ENCODE data around the gene MDM2.
"Not testable (repeated sequence)": the region's sequence is repeated elsewhere in the genome, so short reads cannot be mapped to it uniquely, and the experiment has no call there.

MDM2 gene

DNA sequence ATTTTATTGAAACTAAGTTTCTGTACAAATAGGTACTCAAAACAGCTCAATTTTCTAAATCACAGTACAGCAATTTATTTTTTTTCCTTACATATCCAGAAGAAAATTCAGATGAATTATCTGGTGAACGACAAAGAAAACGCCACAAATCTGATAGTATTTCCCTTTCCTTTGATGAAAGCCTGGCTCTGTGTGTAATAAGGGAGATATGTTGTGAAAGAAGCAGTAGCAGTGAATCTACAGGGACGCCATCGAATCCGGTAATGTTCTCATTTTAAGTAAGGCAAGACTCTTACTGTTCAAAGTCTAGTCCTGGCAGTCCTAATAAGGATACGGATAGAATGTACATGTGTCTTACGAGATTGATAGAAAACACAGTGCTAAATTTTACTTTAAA, 20.7 kb downstream of the MDM2 start:
- no peak for DNase-seq

DNA sequence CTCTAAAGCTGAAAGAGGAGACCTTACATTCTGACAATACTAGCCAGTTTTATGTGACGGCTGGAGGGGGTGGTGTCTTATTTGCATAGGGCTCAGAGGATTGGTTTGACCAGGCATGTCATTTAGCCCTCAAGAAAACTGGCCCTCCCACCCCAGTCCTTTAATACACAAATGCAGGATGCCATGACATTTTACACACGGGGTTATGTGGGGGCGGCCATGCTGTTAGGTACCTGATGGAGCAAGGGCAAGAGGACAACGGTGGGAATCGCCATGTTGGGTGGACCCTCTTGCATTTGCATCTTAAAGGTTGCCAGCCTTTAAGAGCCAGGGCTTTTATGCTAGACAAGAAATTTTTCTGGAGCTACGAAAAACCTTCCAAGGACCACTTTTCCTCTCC, 23.3 kb downstream of the MDM2 start:
- peak in 1 of 3 donors; percentile 21 for DNase-seq

DNA sequence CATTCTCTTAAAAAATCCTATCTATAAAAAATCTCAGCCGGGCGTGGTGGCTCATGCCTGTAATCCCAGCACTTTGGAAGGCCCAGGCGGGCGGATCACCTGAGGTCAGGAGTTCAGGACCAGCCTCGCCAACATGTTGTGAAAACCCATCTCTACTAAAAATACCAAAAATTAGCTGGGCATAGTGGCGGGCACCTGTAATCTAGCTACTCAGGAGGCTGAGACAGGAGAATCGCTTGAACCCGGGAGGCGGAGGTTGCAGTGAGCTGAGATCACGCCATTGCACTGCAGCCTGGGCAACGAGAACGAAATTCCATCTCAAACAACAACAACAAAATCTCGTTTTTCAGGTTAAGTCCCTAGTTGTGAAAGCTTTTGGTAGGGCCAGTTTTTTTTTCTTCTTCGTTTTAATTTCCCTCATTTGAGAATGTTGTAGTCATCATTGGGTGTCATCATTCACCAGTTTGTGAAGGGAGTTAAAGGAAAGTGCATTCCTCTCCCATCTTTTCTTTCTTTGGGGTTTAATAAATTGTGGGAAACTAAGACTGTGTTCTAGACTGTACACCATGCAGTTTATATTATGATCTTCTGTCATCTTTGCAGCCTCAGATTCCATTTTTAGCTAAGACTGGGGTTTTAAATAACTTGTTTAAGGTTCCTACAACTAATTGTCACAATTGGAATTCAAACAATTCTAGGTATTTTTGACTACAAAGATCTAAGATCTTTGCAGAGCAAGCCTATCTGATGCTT, 23.9 kb downstream of the MDM2 start:
- DNase-seq = no peak

DNA sequence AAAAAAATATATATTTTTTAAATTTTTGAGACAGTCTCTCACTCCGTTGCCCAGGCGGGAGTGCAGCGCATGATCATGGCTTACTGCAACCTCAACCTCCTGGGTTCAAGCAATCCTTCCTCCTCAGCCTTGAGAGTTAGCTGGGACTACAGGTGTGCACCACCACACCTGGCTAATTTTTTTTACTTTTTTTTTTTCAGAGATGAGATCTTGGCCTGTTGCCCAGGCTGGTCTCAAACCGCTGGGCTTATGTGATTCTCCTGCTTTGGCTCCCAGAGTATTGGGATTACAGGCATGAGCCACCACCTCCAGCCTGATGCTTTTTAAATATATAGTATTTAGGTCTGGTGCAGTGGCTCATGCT, 24.5 kb downstream of the MDM2 start:
- DNase-seq = no peak

DNA sequence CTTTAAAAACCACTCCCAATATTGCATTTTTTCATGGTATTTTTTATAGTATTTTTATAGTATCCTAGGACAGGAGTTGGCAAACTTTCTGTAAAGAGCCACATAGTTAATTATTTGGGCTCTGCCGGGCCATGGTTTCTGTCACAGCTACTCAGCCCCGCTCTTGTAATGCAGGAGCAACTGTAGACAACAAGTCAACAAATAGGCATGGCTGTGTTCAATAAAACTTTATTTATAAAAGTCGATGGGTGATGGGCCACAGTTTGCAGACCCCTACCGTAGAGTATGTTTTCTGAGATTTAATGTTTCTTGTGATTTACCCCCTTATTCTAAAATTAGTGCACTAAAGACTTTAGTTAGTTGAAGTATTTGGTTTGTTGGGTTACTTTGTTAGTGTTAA, 25.5 kb downstream of the MDM2 start:
- no peak for DNase-seq

DNA sequence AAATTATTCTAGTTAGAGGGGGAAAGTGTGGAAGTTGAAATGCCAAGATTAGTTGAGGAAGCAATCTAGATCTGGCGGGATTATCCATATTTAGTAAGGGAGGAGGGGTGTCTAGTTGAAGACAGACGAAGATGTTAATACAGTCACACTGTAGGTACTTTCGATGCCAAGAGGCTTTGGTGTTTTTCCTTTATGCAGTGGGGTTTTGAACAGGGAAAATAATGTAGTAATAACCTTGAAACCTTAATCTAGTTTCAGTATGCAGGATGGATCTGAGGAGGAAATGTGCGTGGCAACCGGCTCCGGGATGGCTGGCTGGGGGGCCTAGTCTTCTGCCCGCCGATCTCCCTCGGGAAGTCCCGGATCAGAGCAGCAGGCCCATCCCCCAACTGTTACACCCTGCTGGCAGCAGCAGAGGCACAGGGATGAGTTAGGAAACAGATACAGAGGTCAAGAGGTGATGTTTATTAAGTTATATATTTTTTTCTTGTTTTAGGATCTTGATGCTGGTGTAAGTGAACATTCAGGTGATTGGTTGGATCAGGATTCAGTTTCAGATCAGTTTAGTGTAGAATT, 27.4 kb downstream of the MDM2 start:
- no peak for DNase-seq

DNA sequence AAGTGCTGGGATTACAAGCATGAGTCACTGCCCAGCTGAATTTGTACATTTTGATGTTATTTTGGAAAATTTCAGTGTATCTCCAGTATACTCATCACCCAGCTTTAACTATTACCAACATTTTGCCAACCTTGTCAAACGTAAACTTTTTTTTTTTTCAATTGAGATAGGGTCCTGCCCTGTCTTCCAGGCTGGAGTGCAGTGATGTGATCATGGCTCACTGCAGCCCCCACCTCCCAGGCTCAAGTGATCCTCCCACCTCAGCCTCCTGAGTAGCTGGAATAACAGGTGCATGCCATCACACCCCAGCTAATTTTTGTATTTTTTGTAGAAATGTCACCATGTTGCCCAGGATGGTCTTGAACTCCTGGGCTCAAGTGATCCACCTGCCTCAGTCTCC, 29.2 kb downstream of the MDM2 start:
- peak; percentile 27 to 40 (median 36) for DNase-seq

DNA sequence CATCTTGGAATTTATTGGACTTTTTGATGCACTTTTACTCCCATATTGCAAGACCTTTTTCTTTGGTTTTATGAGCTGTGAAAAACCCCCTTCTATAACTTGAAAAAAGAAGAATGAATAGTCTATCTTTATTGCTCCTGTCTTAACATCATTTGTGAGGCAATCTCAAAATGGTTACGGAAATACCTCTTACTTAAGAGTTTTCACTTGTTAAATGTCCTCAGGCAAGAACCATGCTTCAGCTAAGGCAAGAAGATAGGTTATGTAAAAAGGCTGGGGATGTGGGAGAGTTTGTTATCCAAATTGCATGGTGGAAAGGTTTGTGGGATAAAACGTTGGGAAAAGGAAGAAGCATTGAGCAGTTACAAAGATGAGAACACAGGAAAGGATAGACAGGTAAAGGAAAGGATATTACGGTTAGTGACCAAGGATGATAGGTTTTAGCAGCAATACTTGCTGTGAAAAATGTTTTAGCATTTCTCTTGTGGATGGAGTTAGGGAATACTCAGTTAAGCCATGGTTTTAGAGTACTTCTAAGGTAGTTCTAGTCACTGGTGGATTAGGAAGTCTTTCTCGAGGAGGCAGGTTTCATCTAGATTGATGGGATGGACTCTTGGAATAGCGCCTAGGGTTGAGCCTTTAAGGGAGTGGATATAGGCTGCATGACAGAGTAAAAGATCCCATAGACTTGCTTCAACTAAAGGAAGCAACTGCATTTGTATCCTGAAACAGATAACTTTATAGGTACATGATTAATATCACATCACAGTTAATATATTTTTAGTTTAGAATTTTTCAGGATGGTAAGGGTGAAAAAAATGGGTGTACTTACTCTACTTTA, 30.3 kb downstream of the MDM2 start:
- no peak for DNase-seq

DNA sequence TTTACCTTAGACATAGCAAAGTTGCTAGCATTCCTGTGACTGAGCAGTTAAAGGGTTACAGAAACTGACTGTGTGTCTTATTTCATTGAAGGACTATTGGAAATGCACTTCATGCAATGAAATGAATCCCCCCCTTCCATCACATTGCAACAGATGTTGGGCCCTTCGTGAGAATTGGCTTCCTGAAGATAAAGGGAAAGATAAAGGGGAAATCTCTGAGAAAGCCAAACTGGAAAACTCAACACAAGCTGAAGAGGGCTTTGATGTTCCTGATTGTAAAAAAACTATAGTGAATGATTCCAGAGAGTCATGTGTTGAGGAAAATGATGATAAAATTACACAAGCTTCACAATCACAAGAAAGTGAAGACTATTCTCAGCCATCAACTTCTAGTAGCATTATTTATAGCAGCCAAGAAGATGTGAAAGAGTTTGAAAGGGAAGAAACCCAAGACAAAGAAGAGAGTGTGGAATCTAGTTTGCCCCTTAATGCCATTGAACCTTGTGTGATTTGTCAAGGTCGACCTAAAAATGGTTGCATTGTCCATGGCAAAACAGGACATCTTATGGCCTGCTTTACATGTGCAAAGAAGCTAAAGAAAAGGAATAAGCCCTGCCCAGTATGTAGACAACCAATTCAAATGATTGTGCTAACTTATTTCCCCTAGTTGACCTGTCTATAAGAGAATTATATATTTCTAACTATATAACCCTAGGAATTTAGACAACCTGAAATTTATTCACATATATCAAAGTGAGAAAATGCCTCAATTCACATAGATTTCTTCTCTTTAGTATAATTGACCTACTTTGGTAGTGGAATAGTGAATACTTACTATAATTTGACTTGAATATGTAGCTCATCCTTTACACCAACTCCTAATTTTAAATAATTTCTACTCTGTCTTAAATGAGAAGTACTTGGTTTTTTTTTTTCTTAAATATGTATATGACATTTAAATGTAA, 31.5 kb downstream of the MDM2 start:
- DNase-seq = no peak

DNA sequence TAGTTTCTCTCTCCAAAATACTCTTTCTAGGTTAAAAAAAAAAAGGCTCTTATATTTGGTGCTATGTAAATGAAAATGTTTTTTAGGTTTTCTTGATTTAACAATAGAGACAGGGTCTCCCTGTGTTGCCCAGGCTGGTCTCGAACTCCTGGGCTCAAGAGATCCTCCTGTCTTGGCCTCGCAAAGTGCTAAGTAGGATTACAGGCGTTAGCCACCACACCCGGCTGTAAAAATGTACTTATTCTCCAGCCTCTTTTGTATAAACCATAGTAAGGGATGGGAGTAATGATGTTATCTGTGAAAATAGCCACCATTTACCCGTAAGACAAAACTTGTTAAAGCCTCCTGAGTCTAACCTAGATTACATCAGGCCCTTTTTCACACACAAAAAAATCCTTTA, 33.2 kb downstream of the MDM2 start:
- not testable (repeated sequence) for DNase-seq

DNA sequence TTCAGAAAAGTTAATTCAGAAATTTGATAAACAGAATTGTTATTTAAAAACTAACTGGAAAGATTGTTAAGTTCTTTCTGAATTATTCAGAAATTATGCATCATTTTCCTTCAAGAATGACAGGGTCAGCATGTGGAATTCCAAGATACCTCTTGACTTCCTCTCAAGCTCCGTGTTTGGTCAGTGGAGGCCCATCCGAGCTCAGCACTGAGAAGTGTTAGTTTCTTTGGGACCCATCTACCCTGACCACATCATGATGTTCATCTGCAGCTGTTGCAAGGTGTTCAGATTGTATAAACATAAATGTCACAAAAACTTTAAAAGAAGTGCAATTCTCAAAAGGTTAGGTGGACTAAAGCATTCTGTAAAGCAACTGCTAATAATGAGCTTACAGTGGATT, 33.7 kb downstream of the MDM2 start:
- no peak for DNase-seq

DNA sequence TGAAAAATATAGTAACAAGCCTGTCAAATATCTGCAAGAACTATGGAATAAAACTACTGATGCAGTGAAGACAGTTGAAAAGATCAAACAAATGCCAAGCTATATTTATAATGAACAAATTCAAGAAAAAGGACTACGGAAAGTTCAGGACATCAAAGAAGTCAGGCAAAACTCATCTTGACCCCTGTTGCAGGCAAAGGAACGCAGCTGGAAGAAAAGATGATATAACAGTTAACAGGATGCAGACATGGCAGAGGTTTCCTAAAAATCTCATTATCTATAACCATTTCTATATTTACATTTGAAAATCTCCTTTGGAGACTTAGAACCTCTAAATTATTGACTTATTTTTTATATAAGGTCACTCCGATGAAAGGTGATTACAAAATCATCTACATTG, 34.1 kb downstream of the MDM2 start:
- DNase-seq = no peak

DNA sequence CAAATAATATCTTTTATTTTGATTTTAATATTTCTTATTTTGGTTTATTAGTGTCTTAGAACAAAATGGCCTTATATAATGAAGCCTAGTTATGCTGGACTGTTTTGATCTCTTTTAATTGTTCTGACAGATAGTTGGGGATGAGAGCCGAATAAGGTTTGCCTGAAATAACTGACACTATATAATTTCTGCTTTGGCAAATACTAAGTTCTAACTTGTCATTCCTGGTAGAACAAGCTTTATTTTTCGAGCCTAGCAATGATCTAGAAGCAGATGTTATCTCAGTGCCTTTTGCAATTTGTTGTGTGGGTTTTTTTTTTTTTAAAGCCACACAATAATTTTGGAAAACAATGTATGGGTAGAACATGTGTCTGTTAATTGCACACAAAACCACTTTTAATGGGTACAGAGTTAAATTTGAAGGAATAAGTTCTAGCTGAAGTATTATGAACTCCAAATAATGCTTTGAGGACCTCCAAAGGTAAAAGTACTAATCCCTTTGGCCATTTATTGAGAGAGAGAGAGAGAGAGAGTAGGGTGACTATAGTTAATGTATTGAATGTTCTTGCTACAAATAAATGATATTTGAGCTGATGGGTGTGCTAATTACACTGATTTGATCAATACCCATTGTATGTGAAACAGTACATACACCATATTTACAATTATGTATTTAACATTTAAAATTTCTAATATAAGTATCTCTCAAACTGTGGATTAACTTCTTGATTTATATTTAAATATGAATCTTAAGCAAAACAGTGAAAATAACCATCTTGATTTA, 35.0 kb downstream of the MDM2 start:
- DNase-seq = no peak

DNA sequence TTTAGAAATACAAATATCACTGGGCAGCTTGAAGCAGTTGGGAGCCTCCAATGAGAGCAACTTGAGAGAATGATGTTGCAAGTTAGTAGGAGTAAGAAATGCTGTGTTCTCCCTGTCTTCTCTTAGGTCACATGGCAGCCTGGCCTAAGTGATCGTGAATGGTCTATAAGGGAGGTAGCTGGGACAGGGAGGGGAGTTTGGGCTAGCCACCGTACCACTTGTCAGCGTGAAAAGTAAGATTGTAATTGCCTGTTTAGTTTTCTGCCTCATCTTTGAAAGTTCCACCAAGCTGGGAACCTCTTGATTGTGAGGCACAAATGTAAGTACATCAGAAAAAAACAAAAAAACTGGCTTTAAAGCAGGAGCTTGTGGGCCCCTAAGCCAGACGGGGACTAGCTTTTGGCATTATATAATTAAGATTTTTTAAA, 36.4 kb downstream of the MDM2 start:
- no peak for DNase-seq

DNA sequence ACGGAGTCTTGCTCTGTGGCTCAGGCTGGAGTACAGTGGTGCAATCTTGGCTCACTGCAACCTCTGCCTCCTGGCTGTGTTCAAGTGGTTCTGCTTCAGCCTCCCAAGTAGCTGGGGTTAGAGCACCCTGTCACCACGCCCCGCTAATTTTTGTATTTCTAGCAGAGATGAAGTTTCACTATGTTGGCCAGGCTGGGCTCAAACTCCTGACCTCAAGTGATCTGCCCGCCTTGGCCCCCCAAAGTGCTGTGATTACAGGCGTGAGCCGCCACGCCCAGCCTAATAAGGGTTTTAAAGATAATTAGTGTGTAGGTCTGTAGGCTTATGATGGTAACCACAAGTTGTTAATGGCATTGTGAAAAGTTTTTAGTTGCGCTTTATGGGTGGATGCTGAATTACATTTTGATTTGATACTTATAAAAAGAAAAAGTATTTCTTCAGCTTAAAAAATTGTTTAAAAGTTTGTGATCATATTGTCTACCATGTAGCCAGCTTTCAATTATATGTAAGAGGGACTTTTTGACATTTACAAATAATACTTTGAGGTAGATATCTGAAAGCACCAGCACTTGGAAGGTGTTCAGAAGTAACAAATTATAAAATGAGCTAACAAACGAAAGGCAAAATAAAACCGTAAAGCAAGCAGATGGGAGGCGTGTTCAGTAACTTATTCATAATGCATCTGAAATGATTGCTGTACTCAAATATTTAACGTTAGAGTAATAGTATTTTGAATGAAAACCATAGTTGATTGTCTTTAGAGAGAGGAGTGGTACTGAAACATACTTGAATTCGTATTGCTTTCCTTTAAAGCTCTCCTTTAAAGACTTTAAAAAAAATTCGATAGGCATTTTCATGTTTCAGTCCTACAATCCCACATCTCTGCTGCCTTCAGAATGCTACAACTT, 37.1 kb downstream of the MDM2 start:
- no peak for DNase-seq

DNA sequence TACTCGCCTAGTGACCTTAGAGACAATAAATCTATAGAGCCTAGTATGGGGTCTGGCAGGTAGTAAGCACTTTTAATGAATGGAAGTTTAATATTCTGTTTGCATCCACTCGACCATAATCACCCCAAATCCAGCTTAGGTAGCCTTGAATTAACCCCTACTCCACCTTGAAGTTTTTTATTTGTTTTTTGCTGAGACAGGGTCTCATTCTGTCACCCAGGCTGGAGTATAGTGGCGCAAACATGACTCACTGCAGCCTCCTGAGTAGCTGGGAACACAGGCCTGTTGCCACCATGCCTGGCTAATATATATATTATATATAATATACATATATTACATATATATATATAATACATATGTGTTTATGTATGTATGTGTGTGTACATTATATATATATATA, 38.8 kb downstream of the MDM2 start:
- DNase-seq = no peak

DNA sequence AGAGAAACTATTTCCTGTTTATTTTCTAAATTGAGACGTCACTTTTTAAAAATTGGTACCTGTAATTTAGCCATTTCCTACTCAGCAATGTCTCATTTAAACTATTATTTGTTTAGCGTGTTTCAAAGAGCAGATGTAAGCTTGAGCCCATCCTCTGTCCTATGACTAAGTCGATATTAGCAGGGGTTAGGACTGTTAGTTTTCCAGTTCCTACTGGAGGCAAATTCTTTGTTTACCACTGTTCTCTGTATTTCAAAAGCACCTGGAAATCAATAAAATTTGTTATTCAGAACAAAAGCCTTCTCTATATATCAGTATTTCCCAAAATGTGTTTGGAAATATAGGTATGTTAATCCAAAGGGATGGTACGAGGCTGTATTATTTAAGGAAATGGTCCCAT, 42.4 kb downstream of the MDM2 start:
- no peak for DNase-seq

DNA sequence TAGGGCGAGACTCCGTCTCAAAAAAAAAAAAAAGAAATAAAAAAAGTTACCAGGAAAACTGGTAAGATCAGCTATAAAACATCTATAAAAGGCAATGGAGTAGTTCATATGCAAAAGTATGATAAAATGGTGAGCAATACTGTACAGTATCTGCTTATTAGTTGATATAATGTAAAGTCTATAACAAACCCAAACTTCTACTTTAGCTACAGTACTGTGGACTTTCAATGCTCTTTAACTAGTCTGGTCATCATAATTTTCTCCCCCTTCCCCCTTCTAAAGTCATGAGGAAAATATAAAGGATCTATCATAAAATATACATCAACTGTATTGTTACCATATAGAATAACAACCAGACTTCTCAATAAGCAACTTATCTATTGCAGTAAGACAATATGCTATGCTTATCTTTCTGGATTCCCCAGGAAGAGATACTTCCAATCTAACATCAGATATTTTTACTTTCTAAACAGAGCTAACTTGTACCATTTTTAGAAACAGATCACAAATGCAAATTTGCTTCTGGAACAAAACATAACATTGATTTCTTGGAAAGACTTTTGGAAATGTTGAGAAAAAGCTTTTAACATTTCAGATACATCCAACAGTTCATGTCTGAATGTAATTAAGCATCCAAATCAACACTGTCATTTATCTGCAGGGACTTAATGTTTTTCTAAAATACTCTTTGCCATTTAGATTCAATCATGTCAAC, 43.8 kb downstream of the MDM2 start:
- no peak for DNase-seq

DNA sequence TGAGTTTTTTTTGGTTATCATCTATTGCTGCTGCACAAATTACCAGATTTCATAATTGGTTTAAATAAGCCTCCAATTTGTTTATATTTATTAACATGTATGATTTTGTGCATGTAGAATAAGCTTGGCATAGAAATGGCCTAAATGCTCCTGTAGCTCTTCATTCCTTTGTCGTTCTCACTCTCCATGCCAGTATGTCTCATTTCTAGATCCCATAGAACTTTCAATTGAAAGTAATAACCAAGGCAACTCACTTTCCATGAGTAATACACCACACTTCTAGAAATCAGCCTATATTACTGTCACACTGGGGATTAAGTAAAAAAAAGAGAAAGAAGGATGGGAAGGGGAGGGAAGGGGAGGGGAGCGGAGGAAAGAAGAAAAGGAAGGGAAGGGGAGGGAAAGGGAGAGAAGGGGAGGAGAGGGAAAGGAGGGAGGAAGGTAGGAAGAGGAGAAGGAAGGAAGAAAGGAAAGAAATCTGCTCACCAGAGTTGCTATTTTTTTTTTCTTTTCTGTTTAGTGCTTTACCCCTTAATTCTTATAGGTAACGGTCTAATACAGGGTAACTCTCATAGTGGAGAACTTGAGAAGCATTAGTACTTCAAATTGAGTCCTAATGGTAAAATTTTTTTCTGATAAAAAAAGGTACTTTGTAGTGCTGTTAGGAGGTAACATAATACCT, 45.6 kb downstream of the MDM2 start:
- no peak for DNase-seq

DNA sequence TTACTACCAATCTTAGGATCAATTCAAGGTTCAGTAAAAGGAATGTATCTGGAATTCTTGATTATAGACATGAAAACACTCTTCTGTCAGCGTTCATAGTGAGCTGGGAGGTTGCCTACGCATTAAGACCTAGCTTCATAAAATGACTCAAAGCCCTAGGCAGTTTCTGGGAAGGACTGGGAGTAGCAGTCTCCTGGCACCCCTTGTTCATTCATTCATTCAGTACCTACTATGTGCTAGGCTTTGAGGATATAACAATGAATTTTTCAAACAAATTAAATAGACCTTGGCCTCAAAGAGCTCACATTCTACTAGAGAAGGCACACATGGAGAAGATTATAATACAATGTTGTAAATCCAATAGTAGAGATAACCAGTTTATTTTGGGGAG, 46.1 kb downstream of the MDM2 start:
- DNase-seq = no peak

All from suppressor macrophage treated with lipopolysaccharide for 1 hour (primary cell).